ENCODE measurements around the gene OTUD5. TPM values are rescaled to one million over a fixed set of nuclear protein-coding genes. Genes with fewer than 3 reads are reported as not detected.

Gene OTUD5, protein sequence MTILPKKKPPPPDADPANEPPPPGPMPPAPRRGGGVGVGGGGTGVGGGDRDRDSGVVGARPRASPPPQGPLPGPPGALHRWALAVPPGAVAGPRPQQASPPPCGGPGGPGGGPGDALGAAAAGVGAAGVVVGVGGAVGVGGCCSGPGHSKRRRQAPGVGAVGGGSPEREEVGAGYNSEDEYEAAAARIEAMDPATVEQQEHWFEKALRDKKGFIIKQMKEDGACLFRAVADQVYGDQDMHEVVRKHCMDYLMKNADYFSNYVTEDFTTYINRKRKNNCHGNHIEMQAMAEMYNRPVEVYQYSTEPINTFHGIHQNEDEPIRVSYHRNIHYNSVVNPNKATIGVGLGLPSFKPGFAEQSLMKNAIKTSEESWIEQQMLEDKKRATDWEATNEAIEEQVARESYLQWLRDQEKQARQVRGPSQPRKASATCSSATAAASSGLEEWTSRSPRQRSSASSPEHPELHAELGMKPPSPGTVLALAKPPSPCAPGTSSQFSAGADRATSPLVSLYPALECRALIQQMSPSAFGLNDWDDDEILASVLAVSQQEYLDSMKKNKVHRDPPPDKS
- total RNA-seq: 10 to 100 TPM; 75.8 to 79.9 TPM

DNA sequence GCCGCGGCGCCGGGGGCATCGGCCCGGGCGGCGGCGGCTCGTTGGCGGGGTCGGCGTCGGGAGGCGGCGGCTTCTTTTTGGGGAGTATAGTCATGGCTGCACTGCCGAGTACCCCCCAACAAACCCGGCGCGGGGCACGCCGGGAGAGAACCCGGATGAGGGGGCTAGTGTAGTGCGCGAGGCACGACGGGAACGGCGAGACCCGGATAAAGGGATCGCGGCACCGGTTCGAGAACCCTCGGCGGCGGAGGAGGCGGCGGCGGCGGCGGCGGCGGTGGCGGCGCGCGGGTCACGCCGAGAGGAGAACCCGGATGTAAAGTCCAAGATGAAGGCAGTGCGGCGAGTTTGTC, at the start of gene OTUD5:
TSS of gene OTUD5 (minus strand) at position 131 of the 350 bp plus-strand sequence. CDS start at position 94, 37 bp downstream.
- peak; percentile 84 for DNase-seq (ENCODE audit: low spot score)
- H3K4me3 Mint-ChIP-seq: peak within 1 kb of the TSS; percentile 99
- peak; percentile 75 to 77 for ATAC-seq
- H3K4me1 Mint-ChIP-seq (ENCODE audit: low read depth in 2 of 2): peaks cover 29 to 36% of the 10 kb centered on the region in 2 donors
- no peaks in the 10 kb centered on the region for H3K36me3 Mint-ChIP-seq
- H3K27me3 Mint-ChIP-seq: peaks cover 0 to 8% of the 10 kb centered on the region in 2 donors
- H3K27ac Mint-ChIP-seq: peak within 1 kb of the TSS; percentile 99
- H3K9me3 Mint-ChIP-seq: no peaks in the 10 kb centered on the region

DNA sequence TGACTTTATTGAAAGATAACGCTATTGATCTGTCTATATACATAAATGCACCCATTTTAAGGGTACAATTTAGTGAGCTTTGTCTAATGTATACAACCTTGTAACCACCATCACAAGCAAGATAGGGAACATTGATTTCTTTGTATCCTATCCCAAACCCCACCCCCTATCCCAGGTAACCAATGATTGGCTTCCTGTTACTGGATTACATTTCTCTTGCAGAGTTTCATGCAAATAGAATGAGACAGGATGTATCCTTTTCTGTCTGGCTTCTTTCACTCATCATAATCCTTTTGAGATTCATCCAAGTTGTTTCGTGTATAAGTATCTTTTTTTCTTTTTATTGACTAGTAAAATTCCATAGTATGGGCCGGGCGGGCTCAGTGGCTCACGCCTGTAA, 46.3 kb upstream of the OTUD5 start:
- Mint-ChIP-seq H3K4me1 (ENCODE audit: low read depth in 2 of 2) (peaks cover 11 to 17% of the 10 kb centered on the region in 2 donors), H3K4me3 (peak overlapping the region; percentile 48), H3K36me3 (peaks cover 1% of the 10 kb centered on the region), H3K27me3 (no peaks in the 10 kb centered on the region), H3K9me3 (no peaks in the 10 kb centered on the region), H3K27ac (no peak overlapping the region)
- no peak for ATAC-seq
- DNase-seq (ENCODE audit: low spot score): no peak

DNA sequence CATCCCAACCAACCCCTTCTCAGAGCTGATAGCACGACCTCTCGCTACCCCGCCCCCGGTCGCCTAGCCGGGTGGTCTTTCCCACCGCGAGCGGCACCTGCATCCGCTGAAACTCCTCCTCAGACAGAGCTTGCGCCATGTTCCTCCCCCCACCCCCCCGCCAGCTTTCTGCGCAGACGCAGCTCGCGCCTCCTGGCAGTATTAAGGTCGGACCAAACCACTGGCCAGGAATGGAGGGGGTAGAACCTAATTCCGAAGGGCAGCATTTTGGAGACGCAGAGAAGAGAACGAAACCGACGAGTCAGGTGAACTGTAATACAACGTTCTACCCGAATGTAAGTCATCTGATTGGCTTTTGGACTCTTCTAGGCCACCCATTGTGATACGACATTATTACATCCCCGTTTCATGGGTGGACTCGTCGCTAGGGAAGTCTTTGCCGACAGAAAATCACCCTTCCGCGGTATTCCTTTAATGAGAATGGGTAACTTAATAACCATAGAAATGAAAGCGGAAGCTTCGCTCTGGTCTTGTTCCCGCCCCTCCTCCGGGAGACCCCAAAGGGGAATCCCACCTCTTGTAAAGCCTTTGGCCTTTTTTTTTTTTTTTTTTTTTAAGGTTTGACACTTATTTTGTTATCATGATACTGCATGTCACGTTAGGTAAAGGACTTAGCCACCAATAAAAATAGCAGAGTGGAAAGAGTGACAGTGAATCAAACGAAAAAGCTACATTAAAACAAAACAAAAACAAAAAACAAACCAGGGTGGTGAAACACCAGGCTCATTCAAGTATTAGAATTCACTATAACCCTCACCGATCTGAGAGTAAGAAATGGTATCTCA, 44.9 kb upstream of the OTUD5 start, which contains the start of gene GRIPAP1:
TSS of gene GRIPAP1 (minus strand) at position 174 of the 845 bp plus-strand sequence. CDS start at position 139, 35 bp downstream.
- peak; percentile 83 for DNase-seq (ENCODE audit: low spot score)
- Mint-ChIP-seq H3K36me3 (peaks cover 15% of the 10 kb centered on the region), H3K9me3 (no peaks in the 10 kb centered on the region), H3K27me3 (no peaks in the 10 kb centered on the region), H3K4me1 (ENCODE audit: low read depth in 2 of 2) (peaks cover 23 to 25% of the 10 kb centered on the region in 2 donors), H3K4me3 (peak within 1 kb of the TSS; percentile 100), H3K27ac (peak within 1 kb of the TSS; percentile 95 to 99)
- ATAC-seq: peak; percentile 90 to 91

DNA sequence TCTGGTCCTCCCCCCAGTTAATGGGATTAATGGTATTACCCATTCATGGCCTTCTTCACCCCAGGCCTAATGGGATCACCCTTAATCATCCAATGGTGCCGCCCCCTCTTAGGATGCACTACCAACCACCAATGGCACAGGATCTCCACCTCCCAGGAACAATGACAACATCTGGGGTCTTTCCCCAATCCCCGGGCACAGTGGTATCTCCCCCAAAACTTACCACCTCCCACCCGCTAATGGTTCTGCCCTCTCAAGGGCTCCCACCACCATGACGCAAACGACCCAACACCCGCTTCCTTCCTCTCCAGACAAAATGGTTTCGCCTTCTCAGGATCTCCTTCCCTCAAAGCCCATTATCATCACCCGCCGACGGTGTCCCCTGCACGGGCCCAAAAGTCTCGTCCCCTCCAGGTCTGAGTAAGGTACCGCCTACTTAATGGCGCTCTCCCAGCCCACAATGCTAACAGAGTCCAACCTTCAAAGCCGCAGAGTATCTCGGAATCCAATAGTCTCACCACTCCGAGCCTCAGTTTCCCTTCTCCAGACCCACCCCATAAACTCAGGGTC, 44.2 kb upstream of the OTUD5 start:
- DNase-seq (ENCODE audit: low spot score) (peak; percentile 64), ATAC-seq (peak; percentile 69 to 70)
- Mint-ChIP-seq H3K9me3 (no peaks in the 10 kb centered on the region), H3K27me3 (no peaks in the 10 kb centered on the region), H3K4me1 (ENCODE audit: low read depth in 2 of 2) (peaks cover 25 to 28% of the 10 kb centered on the region in 2 donors), H3K27ac (peak overlapping the region; percentile 95 to 99), H3K36me3 (peaks cover 22% of the 10 kb centered on the region), H3K4me3 (peak overlapping the region; percentile 100)

DNA sequence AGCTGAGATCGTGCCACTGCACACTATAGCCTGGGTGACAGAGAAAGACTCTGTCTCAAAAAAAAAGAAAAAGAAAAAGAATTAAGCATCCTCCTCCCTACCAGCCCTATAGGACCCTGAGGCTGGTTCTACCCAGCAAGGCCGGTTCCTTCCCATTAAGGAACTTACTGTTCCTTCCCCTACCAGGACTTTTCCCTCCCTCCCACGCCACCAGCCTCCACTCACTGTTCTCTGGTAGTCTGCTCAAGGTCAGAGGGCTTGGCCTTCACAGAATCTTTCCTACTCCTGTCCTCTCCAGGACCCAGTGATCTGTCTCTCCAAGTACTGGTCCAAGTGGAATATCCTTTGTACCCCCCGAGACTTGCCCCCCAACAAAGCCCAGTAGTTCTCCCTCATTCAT, 43.2 kb upstream of the OTUD5 start:
- peaks cover 25 to 28% of the 10 kb centered on the region in 2 donors for H3K4me1 Mint-ChIP-seq (ENCODE audit: low read depth in 2 of 2)
- peak overlapping the region; percentile 95 to 99 for H3K27ac Mint-ChIP-seq
- peaks cover 25% of the 10 kb centered on the region for H3K36me3 Mint-ChIP-seq
- no peaks in the 10 kb centered on the region for H3K9me3 Mint-ChIP-seq
- peak overlapping the region; percentile 100 for H3K4me3 Mint-ChIP-seq
- no peaks in the 10 kb centered on the region for H3K27me3 Mint-ChIP-seq
- DNase-seq (ENCODE audit: low spot score) (no peak), ATAC-seq (no peak)

DNA sequence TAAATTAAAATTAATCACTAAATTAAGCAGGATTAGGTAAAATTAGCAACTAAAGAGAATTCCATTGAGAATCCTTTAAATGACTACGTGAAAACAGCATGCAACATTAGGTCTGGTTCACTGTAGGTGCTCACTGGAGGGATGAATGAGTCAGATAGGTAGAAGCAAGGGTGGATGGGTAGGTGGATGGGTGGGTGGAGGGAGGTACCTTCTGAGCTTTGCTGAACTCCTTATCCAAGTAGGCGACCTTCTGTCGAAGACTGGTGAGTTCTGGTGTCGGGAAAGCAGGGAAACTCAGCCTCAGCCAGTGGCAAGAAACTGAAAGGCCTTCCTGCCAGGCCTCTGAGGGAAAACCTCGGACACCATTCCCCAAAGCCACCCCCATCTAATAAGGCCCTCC, 41.6 kb upstream of the OTUD5 start:
- Mint-ChIP-seq H3K4me1 (ENCODE audit: low read depth in 2 of 2) (peaks cover 33 to 34% of the 10 kb centered on the region in 2 donors), H3K4me3 (no peak overlapping the region), H3K27me3 (peaks cover 0 to 2% of the 10 kb centered on the region in 2 donors), H3K9me3 (no peaks in the 10 kb centered on the region), H3K36me3 (peaks cover 33% of the 10 kb centered on the region), H3K27ac (no peak overlapping the region)
- ATAC-seq (no peak), DNase-seq (ENCODE audit: low spot score) (no peak)

DNA sequence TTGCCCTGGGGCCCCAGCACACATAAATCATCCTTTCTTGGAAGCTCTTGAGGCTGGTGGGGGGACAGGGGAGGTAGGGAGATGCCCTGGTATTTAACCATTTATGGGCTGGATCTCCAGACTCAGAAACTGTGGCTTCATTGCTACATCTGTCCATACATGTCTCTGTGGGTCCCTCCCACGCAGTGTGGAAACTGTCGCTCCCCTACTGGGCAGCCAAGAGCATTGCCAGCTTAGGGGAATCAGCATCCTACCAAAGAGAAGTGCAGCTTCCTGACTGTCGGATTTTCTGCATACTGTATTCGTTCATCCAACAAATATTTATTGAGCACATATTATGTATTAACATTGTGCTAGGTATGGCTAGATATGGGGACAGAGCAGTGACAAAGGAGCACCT, 41.0 kb upstream of the OTUD5 start:
- Mint-ChIP-seq H3K27ac (no peak overlapping the region), H3K27me3 (peaks cover 0 to 2% of the 10 kb centered on the region in 2 donors), H3K4me1 (ENCODE audit: low read depth in 2 of 2) (peaks cover 30 to 34% of the 10 kb centered on the region in 2 donors), H3K4me3 (peak overlapping the region; percentile 48), H3K36me3 (peaks cover 33% of the 10 kb centered on the region), H3K9me3 (no peaks in the 10 kb centered on the region)
- ATAC-seq (no peak), DNase-seq (ENCODE audit: low spot score) (no peak)

DNA sequence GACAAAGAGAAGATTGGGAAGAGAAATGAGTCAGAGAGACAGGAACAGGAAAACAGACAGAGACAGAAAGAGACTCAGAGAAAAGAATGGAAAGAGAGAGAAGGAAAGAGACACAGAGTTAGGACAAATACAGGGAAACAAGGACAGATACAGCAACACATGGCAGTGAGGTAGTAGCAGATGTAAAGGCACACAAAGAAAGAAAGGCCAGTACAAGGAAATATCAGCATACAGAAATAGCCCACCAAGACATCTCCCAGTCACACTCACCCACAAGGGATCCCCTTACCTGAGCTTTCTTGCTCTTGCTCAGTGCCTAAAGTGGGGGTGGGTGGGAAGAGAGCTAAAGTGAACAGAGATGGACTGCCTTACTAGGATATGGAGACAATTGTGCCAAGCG, 40.5 kb upstream of the OTUD5 start:
- H3K4me1 Mint-ChIP-seq (ENCODE audit: low read depth in 2 of 2): peaks cover 30 to 34% of the 10 kb centered on the region in 2 donors
- DNase-seq (ENCODE audit: low spot score) (no peak), ATAC-seq (no peak)
- H3K4me3 Mint-ChIP-seq: peak overlapping the region; percentile 13
- H3K9me3 Mint-ChIP-seq: no peaks in the 10 kb centered on the region
- peaks cover 0 to 2% of the 10 kb centered on the region in 2 donors for H3K27me3 Mint-ChIP-seq
- H3K36me3 Mint-ChIP-seq: peaks cover 33% of the 10 kb centered on the region
- H3K27ac Mint-ChIP-seq: peak overlapping the region in 1 of 2 donors; percentile 5

DNA sequence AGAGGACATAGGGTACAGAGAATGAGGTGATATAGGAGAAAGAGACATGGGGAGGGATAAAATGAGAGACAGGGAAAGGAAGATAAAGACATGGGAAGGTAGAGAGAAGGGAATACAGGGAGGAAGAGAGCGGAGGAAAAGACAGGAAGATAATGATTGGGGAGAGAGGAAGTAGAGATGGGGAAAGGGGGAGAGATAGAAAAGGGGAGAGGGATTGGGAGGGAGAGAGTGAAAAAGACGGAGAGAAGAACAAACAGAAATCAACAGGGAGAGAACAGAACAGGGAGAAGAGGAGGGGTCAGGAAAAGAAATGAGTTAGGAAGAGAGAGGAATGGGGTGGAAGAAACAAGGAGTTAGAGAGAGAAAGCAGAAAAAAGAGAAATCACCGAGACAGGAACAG, 40.0 kb upstream of the OTUD5 start:
- H3K27ac Mint-ChIP-seq: peak overlapping the region in 1 of 2 donors; percentile 5
- no peaks in the 10 kb centered on the region for H3K9me3 Mint-ChIP-seq
- H3K4me1 Mint-ChIP-seq (ENCODE audit: low read depth in 2 of 2): peaks cover 30 to 34% of the 10 kb centered on the region in 2 donors
- DNase-seq (ENCODE audit: low spot score): no peak
- peaks cover 0 to 2% of the 10 kb centered on the region in 2 donors for H3K27me3 Mint-ChIP-seq
- no peak for ATAC-seq
- peak overlapping the region; percentile 13 for H3K4me3 Mint-ChIP-seq
- peaks cover 33% of the 10 kb centered on the region for H3K36me3 Mint-ChIP-seq

DNA sequence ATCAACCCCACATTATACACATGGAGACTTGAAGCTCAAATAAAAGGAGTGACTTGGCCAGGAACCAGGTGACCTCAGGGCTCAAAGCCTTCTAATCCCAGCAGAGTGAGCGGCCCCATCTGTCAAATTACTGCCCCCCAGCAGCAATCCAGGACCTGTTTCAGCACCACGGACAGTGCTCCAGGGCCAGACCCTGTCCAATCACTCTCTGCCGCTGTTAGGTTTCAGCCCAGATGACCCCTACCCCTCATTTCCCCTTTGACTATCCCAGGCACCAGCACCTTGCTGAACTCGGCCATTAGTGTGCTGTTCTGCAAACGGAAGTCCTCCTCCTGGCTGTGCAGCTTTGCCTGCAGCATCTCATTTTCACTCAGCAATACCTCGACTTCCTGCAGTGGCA, 39.6 kb upstream of the OTUD5 start:
- peak overlapping the region in 1 of 2 donors; percentile 5 for H3K27ac Mint-ChIP-seq

DNA sequence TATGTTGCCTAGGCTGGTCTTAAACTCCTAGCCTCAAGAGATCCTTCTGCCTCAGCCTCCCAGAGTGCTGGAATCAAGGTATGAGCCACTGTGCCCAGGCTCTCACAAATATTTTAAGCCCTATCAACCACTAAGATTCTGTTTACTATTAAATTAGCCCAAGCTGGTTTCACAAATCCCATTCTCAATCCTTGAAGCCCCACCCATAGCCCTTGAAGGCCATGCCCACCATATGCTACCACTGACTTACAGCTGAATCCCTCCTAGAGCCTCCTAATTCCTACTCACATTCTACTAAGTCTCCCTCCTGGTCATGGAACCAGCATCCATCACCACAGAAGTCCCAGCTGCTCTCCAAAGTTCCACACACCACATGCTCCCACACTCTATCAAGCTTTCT, 34.9 kb upstream of the OTUD5 start:
- DNase-seq (ENCODE audit: low spot score): no peak

More for the DNA sequence above, 39.6 kb upstream of the OTUD5 start:
- DNase-seq (ENCODE audit: low spot score) (no peak), ATAC-seq (no peak)
- H3K4me3 Mint-ChIP-seq: peak overlapping the region; percentile 13
- H3K36me3 Mint-ChIP-seq: peaks cover 33% of the 10 kb centered on the region
- peaks cover 29 to 31% of the 10 kb centered on the region in 2 donors for H3K4me1 Mint-ChIP-seq (ENCODE audit: low read depth in 2 of 2)
- peaks cover 0 to 2% of the 10 kb centered on the region in 2 donors for H3K27me3 Mint-ChIP-seq
- H3K9me3 Mint-ChIP-seq: no peaks in the 10 kb centered on the region

DNA sequence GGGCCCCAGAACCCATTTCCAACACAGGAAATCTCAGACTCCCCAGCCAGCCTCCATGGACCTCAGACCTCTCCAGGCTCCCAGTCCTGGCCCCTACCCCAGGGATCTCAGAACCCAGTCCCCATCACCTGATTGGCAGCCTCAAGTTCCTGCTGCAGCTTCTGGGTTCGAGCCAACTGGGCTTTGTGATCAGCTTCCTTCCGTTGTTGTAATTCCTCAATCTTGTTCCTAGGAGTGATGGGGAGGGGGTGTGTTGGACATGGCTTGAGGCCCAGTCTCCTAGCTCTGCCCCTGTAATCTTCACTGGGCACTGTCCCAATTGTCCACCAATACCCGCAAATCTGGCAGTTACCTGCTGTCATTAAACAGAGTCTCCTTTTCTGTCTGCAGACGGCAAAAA, 32.1 kb upstream of the OTUD5 start:
- Mint-ChIP-seq H3K27me3 (peaks cover 0 to 3% of the 10 kb centered on the region in 2 donors), H3K36me3 (peaks cover 6% of the 10 kb centered on the region), H3K4me1 (ENCODE audit: low read depth in 2 of 2) (no peaks in the 10 kb centered on the region), H3K4me3 (no peak overlapping the region), H3K9me3 (no peaks in the 10 kb centered on the region), H3K27ac (no peak overlapping the region)
- ATAC-seq: no peak
- no peak for DNase-seq (ENCODE audit: low spot score)

More for the DNA sequence above, 34.9 kb upstream of the OTUD5 start:
- Mint-ChIP-seq H3K27ac (no peak overlapping the region), H3K36me3 (peaks cover 18% of the 10 kb centered on the region), H3K4me1 (ENCODE audit: low read depth in 2 of 2) (peaks cover 10% of the 10 kb centered on the region in 2 donors), H3K27me3 (peaks cover 0 to 5% of the 10 kb centered on the region in 2 donors), H3K4me3 (no peak overlapping the region), H3K9me3 (no peaks in the 10 kb centered on the region)
- no peak for ATAC-seq

DNA sequence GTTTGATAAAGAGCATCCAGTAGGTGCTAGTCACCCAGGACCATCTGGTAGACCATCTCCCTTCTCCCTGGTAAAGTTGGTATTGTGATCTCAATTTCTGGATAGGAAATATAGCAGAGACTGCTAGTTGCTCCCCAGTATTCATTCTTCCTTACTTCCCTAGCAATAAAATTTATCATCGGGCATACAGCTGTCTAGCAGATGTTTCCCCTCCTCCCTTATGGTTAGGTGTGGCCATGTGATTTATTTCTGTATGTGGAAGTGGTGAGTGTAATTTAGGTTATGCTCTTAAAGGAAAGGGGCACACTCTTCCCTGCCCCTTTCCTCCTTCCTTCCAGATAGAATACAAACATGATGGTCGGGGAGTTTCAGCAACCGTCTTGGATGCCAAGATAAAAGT, 26.5 kb upstream of the OTUD5 start:
- peaks cover 27% of the 10 kb centered on the region for H3K36me3 Mint-ChIP-seq
- DNase-seq (ENCODE audit: low spot score) (no peak), ATAC-seq (no peak)
- no peak overlapping the region for H3K27ac Mint-ChIP-seq
- H3K9me3 Mint-ChIP-seq: no peaks in the 10 kb centered on the region
- peaks cover 0 to 3% of the 10 kb centered on the region in 2 donors for H3K4me1 Mint-ChIP-seq (ENCODE audit: low read depth in 2 of 2)
- no peak overlapping the region for H3K4me3 Mint-ChIP-seq
- H3K27me3 Mint-ChIP-seq: peaks cover 0 to 3% of the 10 kb centered on the region in 2 donors
